ENCODE measurements around the gene MED10. TPM values are rescaled to one million over a fixed set of nuclear protein-coding genes. Genes with fewer than 3 reads are reported as not detected.

Gene MED10
- total RNA-seq, 2 donors from 2014 or later = 19.7 to 45.3 TPM

DNA sequence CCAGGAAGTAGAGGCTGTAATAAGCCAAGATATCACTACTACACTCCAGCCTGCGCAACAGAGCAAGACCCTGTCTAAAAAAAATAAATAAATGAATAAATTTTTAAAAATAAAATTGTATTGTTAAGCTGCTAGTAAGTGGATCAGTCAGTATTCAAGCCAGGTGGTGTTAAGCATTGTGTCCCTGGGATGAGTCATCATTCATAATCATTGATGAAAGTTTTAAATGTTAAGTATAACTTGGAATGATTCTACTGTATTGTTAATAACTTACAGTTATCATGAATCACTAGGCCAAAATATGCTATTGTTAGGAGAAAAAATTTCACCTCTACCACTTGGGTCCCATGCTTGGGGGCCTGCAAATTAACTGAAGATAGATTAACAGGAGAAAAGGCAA is 38.2 kb downstream of the MED10 start:
- WGBS = 89% methylated on average over 1 of the region's 1 CpG
- no peak for DNase-seq (ENCODE audit: low spot score)

DNA sequence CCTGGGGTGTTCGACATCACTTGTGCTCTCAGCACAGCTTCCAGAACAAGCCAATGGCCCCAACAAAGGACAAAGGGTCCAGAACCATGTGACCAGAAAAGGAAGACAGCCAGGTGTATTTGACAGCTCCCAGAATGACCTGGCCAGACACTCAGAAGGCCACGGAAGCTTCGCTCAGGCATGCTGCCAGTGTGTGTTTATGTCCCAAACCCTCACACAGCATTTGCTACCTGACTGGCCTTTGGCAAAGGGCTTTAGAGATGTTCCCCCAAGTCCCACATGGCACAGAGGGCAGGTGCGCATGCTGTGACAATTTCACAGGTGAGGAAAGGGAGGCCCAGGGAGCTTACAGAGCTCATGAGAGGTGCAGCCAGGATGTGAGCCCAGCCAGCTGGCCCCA is 39.5 kb downstream of the MED10 start:
- Histone ChIP-seq H3K27ac (no peak overlapping the region), H3K9me3 (no peaks in the 10 kb centered on the region), H3K4me1 (replicated peaks) (no peaks in the 10 kb centered on the region), H3K4me3 (no peak overlapping the region), H3K36me3 (no peaks in the 10 kb centered on the region), H3K27me3 (replicated peaks; ENCODE audit: insufficient read depth) (no peaks in the 10 kb centered on the region)
- intact Hi-C loops (cut with DNase I) = no loop called here
- no peak for TF ChIP-seq POLR2AphosphoS5 (IDR thresholded peaks at IDR 0.05)
- TF ChIP-seq, protein P1, sequence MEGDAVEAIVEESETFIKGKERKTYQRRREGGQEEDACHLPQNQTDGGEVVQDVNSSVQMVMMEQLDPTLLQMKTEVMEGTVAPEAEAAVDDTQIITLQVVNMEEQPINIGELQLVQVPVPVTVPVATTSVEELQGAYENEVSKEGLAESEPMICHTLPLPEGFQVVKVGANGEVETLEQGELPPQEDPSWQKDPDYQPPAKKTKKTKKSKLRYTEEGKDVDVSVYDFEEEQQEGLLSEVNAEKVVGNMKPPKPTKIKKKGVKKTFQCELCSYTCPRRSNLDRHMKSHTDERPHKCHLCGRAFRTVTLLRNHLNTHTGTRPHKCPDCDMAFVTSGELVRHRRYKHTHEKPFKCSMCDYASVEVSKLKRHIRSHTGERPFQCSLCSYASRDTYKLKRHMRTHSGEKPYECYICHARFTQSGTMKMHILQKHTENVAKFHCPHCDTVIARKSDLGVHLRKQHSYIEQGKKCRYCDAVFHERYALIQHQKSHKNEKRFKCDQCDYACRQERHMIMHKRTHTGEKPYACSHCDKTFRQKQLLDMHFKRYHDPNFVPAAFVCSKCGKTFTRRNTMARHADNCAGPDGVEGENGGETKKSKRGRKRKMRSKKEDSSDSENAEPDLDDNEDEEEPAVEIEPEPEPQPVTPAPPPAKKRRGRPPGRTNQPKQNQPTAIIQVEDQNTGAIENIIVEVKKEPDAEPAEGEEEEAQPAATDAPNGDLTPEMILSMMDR (IDR thresholded peaks at IDR 0.05) = no peak
- TF ChIP-seq POLR2A (IDR thresholded peaks at IDR 0.05) = no peak
- no peak for DNase-seq (ENCODE audit: low spot score)
- WGBS = 93% methylated on average over 4 of the region's 4 CpGs

More for the DNA sequence above, 38.2 kb downstream of the MED10 start:
- Histone ChIP-seq H3K4me1 (replicated peaks) (no peaks in the 10 kb centered on the region), H3K4me3 (no peak overlapping the region), H3K27ac (no peak overlapping the region), H3K27me3 (replicated peaks; ENCODE audit: insufficient read depth) (no peaks in the 10 kb centered on the region), H3K9me3 (no peaks in the 10 kb centered on the region), H3K36me3 (no peaks in the 10 kb centered on the region)
- intact Hi-C loops (cut with DNase I) = no loop called here
- no peak for TF ChIP-seq POLR2A (IDR thresholded peaks at IDR 0.05)
- TF ChIP-seq, protein P1 (IDR thresholded peaks at IDR 0.05) = no peak
- TF ChIP-seq POLR2AphosphoS5 (IDR thresholded peaks at IDR 0.05) = no peak

DNA sequence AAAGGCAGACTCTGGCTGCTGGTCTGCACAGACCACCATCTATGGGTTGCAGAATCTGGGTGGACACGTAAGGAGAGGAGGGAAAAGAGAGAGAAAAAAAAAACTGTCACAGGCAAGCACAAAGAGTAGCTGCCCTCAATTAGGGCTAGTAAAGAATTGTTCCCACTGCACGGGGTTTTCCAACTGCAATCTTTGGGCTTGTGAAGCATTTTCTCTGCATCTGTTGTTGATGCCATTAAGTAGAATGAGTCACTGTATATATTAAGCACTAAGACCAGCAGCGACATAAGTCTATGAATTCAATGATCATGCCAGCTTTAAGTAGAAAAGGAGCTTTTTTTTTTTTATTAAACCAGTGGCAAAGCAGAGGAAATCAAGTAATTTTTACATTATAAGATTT is 40.2 kb downstream of the MED10 start:
- DNase-seq (ENCODE audit: low spot score) = no peak
- TF ChIP-seq POLR2AphosphoS5 (IDR thresholded peaks at IDR 0.05) = no peak
- TF ChIP-seq, protein P1 (IDR thresholded peaks at IDR 0.05) = no peak
- H3K9me3 ChIP-seq = no peaks in the 10 kb centered on the region
- H3K4me3 ChIP-seq = no peak overlapping the region
- no peaks in the 10 kb centered on the region for H3K4me1 ChIP-seq (replicated peaks)
- no peaks in the 10 kb centered on the region for H3K36me3 ChIP-seq
- WGBS = 74% methylated on average over 3 of the region's 3 CpGs
- H3K27ac ChIP-seq = no peak overlapping the region
- intact Hi-C loops (cut with DNase I) = no loop called here
- H3K27me3 ChIP-seq (replicated peaks; ENCODE audit: insufficient read depth) = no peaks in the 10 kb centered on the region

DNA sequence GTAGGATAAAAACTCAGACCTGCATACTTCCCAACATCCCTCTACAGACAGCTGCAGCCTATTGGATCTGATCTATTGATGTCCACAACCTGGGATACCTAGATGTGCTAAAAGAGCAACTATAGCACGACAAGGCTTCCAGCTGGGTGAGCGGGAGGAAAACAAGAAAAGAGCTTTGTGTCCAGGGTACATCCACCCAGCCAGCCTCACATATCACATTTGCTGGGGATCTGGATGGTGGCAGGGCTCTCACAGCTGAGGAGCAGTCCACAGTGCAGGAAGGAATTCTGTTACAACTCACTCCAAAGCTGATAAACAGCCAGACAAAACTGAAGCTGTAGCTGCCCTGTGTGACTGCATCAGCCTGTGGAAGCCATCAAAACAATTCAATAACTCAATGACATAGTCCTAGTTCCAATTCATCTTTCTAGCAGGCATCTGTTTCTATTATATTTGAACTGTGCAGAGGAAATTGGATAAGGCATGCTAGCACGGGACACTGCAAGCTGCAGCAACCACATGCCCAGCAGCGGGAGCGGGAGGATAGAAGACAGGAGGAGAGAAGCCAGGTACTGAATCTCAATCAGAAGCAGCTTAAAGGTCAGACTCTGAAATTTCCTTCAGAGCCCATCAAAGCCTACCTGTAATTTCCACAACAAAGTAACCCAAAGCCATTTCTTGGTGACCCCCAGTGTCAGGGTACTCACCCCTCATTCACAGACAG is 45.0 kb downstream of the MED10 start:
- Histone ChIP-seq H3K27ac (no peak overlapping the region), H3K4me1 (replicated peaks) (no peaks in the 10 kb centered on the region), H3K36me3 (no peaks in the 10 kb centered on the region), H3K27me3 (replicated peaks; ENCODE audit: insufficient read depth) (no peaks in the 10 kb centered on the region), H3K4me3 (no peak overlapping the region), H3K9me3 (no peaks in the 10 kb centered on the region)
- WGBS = 87% methylated on average over 5 of the region's 5 CpGs
- intact Hi-C loops (cut with DNase I) = no loop called here
- TF ChIP-seq POLR2AphosphoS5 (IDR thresholded peaks at IDR 0.05) = no peak
- no peak for TF ChIP-seq POLR2A (IDR thresholded peaks at IDR 0.05)
- TF ChIP-seq, protein P1 (IDR thresholded peaks at IDR 0.05) = no peak
- no peak for DNase-seq (ENCODE audit: low spot score)

DNA sequence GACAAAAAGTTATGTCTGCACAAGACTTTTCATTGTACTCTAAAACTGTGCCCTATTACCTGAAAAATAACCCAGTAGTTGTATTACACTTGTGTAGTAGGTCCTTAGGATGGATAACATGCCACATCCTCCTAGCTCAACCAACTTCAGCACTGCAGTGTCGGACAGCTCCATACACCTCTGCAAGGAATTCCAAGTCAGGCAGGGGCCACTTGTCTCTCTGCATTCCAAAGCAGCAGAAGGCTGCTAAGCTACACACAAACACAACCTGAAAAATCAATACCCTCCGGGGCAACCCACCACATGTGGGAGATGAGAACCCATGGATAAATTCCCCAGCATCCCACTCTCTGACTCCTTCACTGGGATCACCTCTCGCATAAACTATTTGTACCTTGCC is 50.2 kb downstream of the MED10 start:
- no peaks in the 10 kb centered on the region for H3K27me3 ChIP-seq (replicated peaks; ENCODE audit: insufficient read depth)
- no peak for DNase-seq (ENCODE audit: low spot score)
- H3K36me3 ChIP-seq = no peaks in the 10 kb centered on the region
- H3K27ac ChIP-seq = no peak overlapping the region
- no peak overlapping the region for H3K4me3 ChIP-seq
- 36% methylated on average over 3 of the region's 3 CpGs for WGBS
- intact Hi-C loops (cut with DNase I) = no loop called here
- no peaks in the 10 kb centered on the region for H3K9me3 ChIP-seq
- no peaks in the 10 kb centered on the region for H3K4me1 ChIP-seq (replicated peaks)
- no peak for TF ChIP-seq POLR2A (IDR thresholded peaks at IDR 0.05)
- TF ChIP-seq, protein P1 (IDR thresholded peaks at IDR 0.05) = no peak
- TF ChIP-seq POLR2AphosphoS5 (IDR thresholded peaks at IDR 0.05) = no peak
